ENCODE measurements around the gene CHMP2A.
"Not testable (repeated sequence)": the region's sequence is repeated elsewhere in the genome, so short reads cannot be mapped to it uniquely, and the experiment has no call there.

Gene CHMP2A

GRCh38 chr19:58510084-58510862 is 44.6 kb downstream of the CHMP2A start:
- DNase-seq = no peak

- DNase-seq = no peak
Observed at GRCh38 chr19:58509731-58510083, 45.2 kb downstream of the CHMP2A start.

GRCh38 chr19:58507602-58508223 is 47.2 kb downstream of the CHMP2A start:
- not testable (repeated sequence) for DNase-seq
